ENCODE measurements around the gene CLDN5.

- TF ChIP-seq ZXDB (tag by site-specific recombination; IDR thresholded peaks at IDR 0.05) (no peak), CTCF (tag by site-specific recombination; IDR thresholded peaks at IDR 0.05) (no peak), ZNF138 (tag by site-specific recombination; IDR thresholded peaks at IDR 0.05; ENCODE audit: borderline replicate concordance) (no peak), ZNF501 (tag by site-specific recombination; IDR thresholded peaks at IDR 0.05) (no peak), YY1 (tag by site-specific recombination; IDR thresholded peaks at IDR 0.05) (no peak), ZNF404 (tag by site-specific recombination; IDR thresholded peaks at IDR 0.05) (no peak), ZNF704 (tag by site-specific recombination; IDR thresholded peaks at IDR 0.05) (no peak)
Observed at GRCh38 chr22:19495562-19496323, 28.5 kb downstream of the CLDN5 start.
